ENCODE data around the gene AKR1D1. TPM values are rescaled to one million over a fixed set of nuclear protein-coding genes. Genes with fewer than 3 reads are reported as not detected.

The AKR1D1 gene
- total RNA-seq, 4 donors from 2014 or later: 0.39 TPM; not detected in 3

- no peaks in the 10 kb centered on the region for H3K36me3 ChIP-seq
- DNase-seq (ENCODE audit: low spot score in 2 of 2): no peak
- no peak for TF ChIP-seq POLR2AphosphoS5 (IDR thresholded peaks at IDR 0.05)
- TF ChIP-seq EP300 (IDR thresholded peaks at IDR 0.05): no peak
- TF ChIP-seq CTCF (IDR thresholded peaks at IDR 0.05): no peak
- no peak for TF ChIP-seq POLR2A (IDR thresholded peaks at IDR 0.05)
- H3K4me1 ChIP-seq: no peaks in the 10 kb centered on the region
- H3K9me3 ChIP-seq: no peaks in the 10 kb centered on the region
- 61% methylated on average over 4 of the region's 4 CpGs for WGBS
- H3K4me3 ChIP-seq: no peak overlapping the region
- no peaks in the 10 kb centered on the region for H3K27me3 ChIP-seq
- no peak overlapping the region for H3K27ac ChIP-seq
Measured at GRCh38 chr7:138151731-138152577, 75.7 kb downstream of the AKR1D1 start.

GRCh38 chr7:138154661-138155060 is 78.4 kb downstream of the AKR1D1 start:
- TF ChIP-seq CTCF (IDR thresholded peaks at IDR 0.05) (no peak), EP300 (IDR thresholded peaks at IDR 0.05) (no peak), POLR2AphosphoS5 (IDR thresholded peaks at IDR 0.05) (no peak), POLR2A (IDR thresholded peaks at IDR 0.05) (no peak)
- no peaks in the 10 kb centered on the region for H3K4me1 ChIP-seq
- H3K27ac ChIP-seq: no peak overlapping the region
- H3K9me3 ChIP-seq: no peaks in the 10 kb centered on the region
- 65% methylated on average over 3 of the region's 3 CpGs for WGBS
- no peak for DNase-seq (ENCODE audit: low spot score in 2 of 2)
- no peaks in the 10 kb centered on the region for H3K27me3 ChIP-seq
- H3K36me3 ChIP-seq: no peaks in the 10 kb centered on the region
- H3K4me3 ChIP-seq: no peak overlapping the region

GRCh38 chr7:138157702-138158101 is 81.4 kb downstream of the AKR1D1 start:
- no peak for DNase-seq (ENCODE audit: low spot score in 2 of 2)
- 97% methylated on average over 4 of the region's 4 CpGs for WGBS

GRCh38 chr7:138158739-138159528 is 82.7 kb downstream of the AKR1D1 start:
- Histone ChIP-seq H3K27ac (no peak overlapping the region), H3K4me3 (no peak overlapping the region), H3K27me3 (no peaks in the 10 kb centered on the region), H3K36me3 (no peaks in the 10 kb centered on the region), H3K9me3 (peaks cover 1% of the 10 kb centered on the region), H3K4me1 (no peaks in the 10 kb centered on the region)
- TF ChIP-seq EP300 (IDR thresholded peaks at IDR 0.05) (no peak), POLR2AphosphoS5 (IDR thresholded peaks at IDR 0.05) (no peak), CTCF (IDR thresholded peaks at IDR 0.05) (no peak), POLR2A (IDR thresholded peaks at IDR 0.05) (no peak)
- DNase-seq (ENCODE audit: low spot score in 2 of 2): no peak
- WGBS: 87% methylated on average over 6 of the region's 6 CpGs

More at GRCh38 chr7:138157702-138158101, 81.4 kb downstream of the AKR1D1 start:
- no peaks in the 10 kb centered on the region for H3K9me3 ChIP-seq
- no peak overlapping the region for H3K4me3 ChIP-seq
- no peaks in the 10 kb centered on the region for H3K27me3 ChIP-seq
- no peak overlapping the region for H3K27ac ChIP-seq
- H3K36me3 ChIP-seq: no peaks in the 10 kb centered on the region
- TF ChIP-seq POLR2AphosphoS5 (IDR thresholded peaks at IDR 0.05): no peak
- no peak for TF ChIP-seq POLR2A (IDR thresholded peaks at IDR 0.05)
- no peak for TF ChIP-seq EP300 (IDR thresholded peaks at IDR 0.05)
- no peak for TF ChIP-seq CTCF (IDR thresholded peaks at IDR 0.05)
- no peaks in the 10 kb centered on the region for H3K4me1 ChIP-seq

DNA sequence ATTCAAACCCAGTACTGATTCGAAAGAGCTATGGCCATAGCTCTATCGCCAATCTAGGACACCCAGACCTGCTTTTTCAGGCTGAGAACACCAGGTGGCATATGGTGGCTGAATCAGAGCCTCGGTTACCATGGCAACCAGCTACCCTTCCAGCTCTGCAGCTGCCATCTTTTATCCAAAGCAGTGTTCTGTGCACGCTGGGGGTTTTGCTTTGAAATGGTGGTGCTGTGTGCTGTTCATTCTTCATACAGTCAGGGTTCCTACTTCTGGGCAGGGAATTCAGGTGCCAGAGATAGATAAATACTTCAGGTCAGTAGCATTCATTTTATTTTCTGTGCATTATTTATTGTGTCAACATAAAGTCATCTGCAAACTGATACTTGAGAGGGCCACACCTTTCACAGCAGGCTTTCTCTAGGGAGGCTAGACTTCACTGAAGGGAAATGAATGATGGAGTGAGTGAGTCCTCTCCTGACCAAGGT is 85.4 kb downstream of the AKR1D1 start:
- H3K27ac ChIP-seq: no peak overlapping the region
- WGBS: 16% methylated on average over 4 of the region's 4 CpGs
- no peaks in the 10 kb centered on the region for H3K4me1 ChIP-seq
- no peaks in the 10 kb centered on the region for H3K36me3 ChIP-seq
- peak in 1 of 2 donors; percentile 37 for TF ChIP-seq CTCF (IDR thresholded peaks at IDR 0.05)
- TF ChIP-seq EP300 (IDR thresholded peaks at IDR 0.05): no peak
- TF ChIP-seq POLR2A (IDR thresholded peaks at IDR 0.05): no peak
- TF ChIP-seq POLR2AphosphoS5 (IDR thresholded peaks at IDR 0.05): no peak
- no peak overlapping the region for H3K4me3 ChIP-seq
- peak in 1 of 2 donors; percentile 62 for DNase-seq (ENCODE audit: low spot score in 2 of 2)
- peaks cover 13% of the 10 kb centered on the region for H3K9me3 ChIP-seq
- no peaks in the 10 kb centered on the region for H3K27me3 ChIP-seq
